Neural crest cell (in vitro differentiated cells): ENCODE results near the gene AUTS2. TPM values are rescaled to one million over a fixed set of nuclear protein-coding genes. Genes with fewer than 3 reads are reported as not detected.
A peak's percentile ranks its signal among the peaks of the same experiment; 100 is the strongest.

Experiments
- DNase-seq: peaks from one replicate; pipeline ENCODE4 v3.0.0; 2021; ENCODE audit warnings: low read depth, mixed read lengths, low spot score
- H3K27ac Mint-ChIP-seq: one replicate; pipeline ENCODE4 v1.8.0; 2021; ENCODE audit warnings: mild to moderate bottlenecking, mixed read lengths; ENCODE audit not compliant: unreplicated experiment
- H3K27me3 Mint-ChIP-seq: 2 replicates; pipeline ENCODE4 v1.8.0; 2021; ENCODE audit warnings: low read depth, mild to moderate bottlenecking, mixed read lengths
- H3K36me3 Mint-ChIP-seq: 2 replicates; pipeline ENCODE4 v1.8.0; 2021; ENCODE audit warnings: low read depth, mild to moderate bottlenecking, mixed read lengths
- H3K4me1 Mint-ChIP-seq: 2 replicates; pipeline ENCODE4 v1.8.0; 2021; ENCODE audit warnings: mixed read lengths
- H3K4me3 Mint-ChIP-seq: one replicate; pipeline ENCODE4 v1.8.0; 2021; ENCODE audit warnings: mild to moderate bottlenecking, mixed read lengths
- H3K9me3 Mint-ChIP-seq: 2 replicates; pipeline ENCODE4 v1.8.0; 2021; ENCODE audit warnings: mixed read lengths
- total RNA-seq: library from RNA; stranded (reverse); gene quantifications from 2 replicates; pipeline ENCODE4 v1.2.1, GENCODE V29; 2021
- TF ChIP-seq, protein P1 (sequence below): fragments of 200-600 bp; sonication (generic); conservative IDR thresholded peaks from 2 replicates; pipeline ENCODE4 v1.5.0; 2021; ENCODE audit warnings: antibody characterized with exemption, mild to moderate bottlenecking

The AUTS2 gene
- total RNA-seq, 1 donor from 2014 or later: 152 TPM

DNA sequence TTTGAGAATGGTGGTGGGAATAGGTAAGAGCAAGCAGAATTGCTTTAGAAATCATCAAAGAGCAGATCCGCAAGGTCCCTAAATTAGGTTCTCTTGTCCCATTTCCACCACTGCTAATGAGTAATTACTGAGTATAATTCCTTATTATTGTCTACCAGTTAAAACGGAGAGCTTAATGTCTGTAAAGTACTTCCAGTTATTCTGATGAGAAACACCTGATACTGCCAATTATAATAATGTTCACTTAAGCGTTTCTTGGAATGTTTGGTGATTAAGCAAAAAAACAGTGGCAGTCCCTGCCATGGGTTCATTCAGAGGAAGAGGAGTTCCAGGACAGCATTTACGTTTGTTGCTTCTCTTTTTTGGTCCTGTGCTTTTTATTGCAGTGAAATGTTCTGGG is 1175.1 kb downstream of the AUTS2 start:
- no peaks in the 10 kb centered on the region for H3K27me3 Mint-ChIP-seq
- H3K9me3 Mint-ChIP-seq: no peaks in the 10 kb centered on the region
- no peak overlapping the region for H3K4me3 Mint-ChIP-seq
- H3K4me1 Mint-ChIP-seq: peaks cover 41% of the 10 kb centered on the region
- TF ChIP-seq, protein P1, sequence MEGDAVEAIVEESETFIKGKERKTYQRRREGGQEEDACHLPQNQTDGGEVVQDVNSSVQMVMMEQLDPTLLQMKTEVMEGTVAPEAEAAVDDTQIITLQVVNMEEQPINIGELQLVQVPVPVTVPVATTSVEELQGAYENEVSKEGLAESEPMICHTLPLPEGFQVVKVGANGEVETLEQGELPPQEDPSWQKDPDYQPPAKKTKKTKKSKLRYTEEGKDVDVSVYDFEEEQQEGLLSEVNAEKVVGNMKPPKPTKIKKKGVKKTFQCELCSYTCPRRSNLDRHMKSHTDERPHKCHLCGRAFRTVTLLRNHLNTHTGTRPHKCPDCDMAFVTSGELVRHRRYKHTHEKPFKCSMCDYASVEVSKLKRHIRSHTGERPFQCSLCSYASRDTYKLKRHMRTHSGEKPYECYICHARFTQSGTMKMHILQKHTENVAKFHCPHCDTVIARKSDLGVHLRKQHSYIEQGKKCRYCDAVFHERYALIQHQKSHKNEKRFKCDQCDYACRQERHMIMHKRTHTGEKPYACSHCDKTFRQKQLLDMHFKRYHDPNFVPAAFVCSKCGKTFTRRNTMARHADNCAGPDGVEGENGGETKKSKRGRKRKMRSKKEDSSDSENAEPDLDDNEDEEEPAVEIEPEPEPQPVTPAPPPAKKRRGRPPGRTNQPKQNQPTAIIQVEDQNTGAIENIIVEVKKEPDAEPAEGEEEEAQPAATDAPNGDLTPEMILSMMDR: no peak
- H3K27ac Mint-ChIP-seq: no peak overlapping the region
- peaks cover 45% of the 10 kb centered on the region for H3K36me3 Mint-ChIP-seq
- DNase-seq: no peak

- H3K27me3 Mint-ChIP-seq: no peaks in the 10 kb centered on the region
- no peaks in the 10 kb centered on the region for H3K9me3 Mint-ChIP-seq
- H3K4me1 Mint-ChIP-seq: peaks cover 41% of the 10 kb centered on the region
- TF ChIP-seq, protein P1: no peak
- H3K4me3 Mint-ChIP-seq: no peak overlapping the region
- DNase-seq: no peak
- H3K36me3 Mint-ChIP-seq: peaks cover 48% of the 10 kb centered on the region
- no peak overlapping the region for H3K27ac Mint-ChIP-seq
Observed at GRCh38 chr7:70774950-70775527, 1176.8 kb downstream of the AUTS2 start.

DNA sequence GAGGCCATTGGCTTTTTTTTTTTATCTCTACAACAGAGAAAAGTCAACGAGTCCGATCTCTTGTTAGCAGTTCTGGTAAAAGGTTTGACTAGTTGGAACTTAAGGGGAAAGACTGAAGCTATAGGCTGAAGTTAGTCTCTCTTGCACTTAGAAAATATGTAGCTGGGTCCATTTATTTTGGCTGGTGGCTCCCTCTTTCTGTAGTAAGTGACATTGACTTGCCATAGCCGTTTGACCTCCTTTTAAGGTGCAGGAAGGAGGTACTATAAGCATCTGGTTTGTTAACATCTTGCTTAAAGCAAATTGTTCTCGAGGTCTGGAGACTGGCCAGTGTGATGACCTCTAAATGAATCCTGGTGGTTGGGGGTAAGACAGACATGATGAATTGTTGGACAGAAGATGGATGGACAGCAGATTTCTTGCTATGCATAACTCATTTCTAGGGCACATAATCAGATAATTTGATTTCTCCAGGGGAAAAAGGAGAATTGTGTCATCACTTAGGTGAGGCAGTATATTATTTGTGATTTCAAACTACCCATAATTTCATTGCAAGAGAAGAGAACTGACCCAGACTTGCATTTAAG is 1177.4 kb downstream of the AUTS2 start:
- TF ChIP-seq, protein P1: peak; percentile 46
- Mint-ChIP-seq H3K4me3 (no peak overlapping the region), H3K27ac (no peak overlapping the region), H3K9me3 (no peaks in the 10 kb centered on the region), H3K27me3 (no peaks in the 10 kb centered on the region), H3K4me1 (peaks cover 41% of the 10 kb centered on the region), H3K36me3 (peaks cover 47% of the 10 kb centered on the region)
- no peak for DNase-seq

DNA sequence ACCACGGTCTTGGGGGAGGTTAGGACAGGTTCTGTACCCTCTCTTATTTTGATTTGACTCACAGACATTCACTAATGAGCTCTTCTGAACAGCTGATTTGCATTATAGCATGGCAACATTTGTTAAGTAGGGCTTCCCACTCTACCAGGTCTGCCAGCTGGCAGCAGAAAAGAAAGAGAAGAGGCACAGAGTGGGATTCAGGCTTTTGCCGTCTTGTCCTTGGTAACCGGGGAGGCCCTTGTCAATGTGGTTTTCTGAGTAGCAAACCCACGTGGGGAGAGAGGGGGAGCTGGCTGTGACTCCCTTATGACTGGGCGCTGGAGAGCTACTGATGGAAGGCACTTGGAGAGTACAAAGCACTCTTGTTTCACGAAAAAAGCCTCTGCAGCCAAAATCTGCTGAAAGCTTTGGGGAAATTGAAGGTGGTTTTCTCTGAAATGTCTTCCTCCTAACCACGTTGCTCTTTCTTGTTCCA is 1178.4 kb downstream of the AUTS2 start:
- no peaks in the 10 kb centered on the region for H3K27me3 Mint-ChIP-seq
- peaks cover 43% of the 10 kb centered on the region for H3K4me1 Mint-ChIP-seq
- TF ChIP-seq, protein P1: no peak
- no peak overlapping the region for H3K27ac Mint-ChIP-seq
- H3K4me3 Mint-ChIP-seq: no peak overlapping the region
- DNase-seq: no peak
- H3K36me3 Mint-ChIP-seq: peaks cover 45% of the 10 kb centered on the region
- H3K9me3 Mint-ChIP-seq: no peaks in the 10 kb centered on the region

DNA sequence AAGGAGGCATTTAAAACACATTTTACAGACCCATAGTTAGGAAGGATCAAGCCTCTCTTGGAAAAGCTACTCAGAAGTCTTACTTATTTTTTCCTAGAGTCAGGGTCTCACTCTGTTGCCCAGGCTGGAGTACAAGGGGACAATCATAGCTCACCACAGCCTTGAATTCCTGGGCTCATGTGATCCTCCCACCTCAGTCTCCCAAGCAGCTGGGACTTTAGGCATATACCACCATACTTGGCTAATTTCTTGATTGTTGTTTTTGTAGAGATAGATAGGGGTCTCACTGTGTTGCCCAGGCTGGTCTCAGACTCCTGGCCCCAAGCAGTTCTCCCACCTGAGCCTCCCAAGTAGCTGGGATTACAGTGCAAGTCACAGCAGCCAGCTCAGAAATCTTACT is 1179.0 kb downstream of the AUTS2 start:
- TF ChIP-seq, protein P1: no peak
- no peaks in the 10 kb centered on the region for H3K9me3 Mint-ChIP-seq
- no peak for DNase-seq
- peaks cover 44% of the 10 kb centered on the region for H3K36me3 Mint-ChIP-seq
- no peaks in the 10 kb centered on the region for H3K27me3 Mint-ChIP-seq
- no peak overlapping the region for H3K4me3 Mint-ChIP-seq
- H3K4me1 Mint-ChIP-seq: peaks cover 49% of the 10 kb centered on the region
- H3K27ac Mint-ChIP-seq: no peak overlapping the region
